Lung (tissue), 12 donors: ENCODE data around the gene STIMATE. TPM values are rescaled to one million over a fixed set of nuclear protein-coding genes. Genes with fewer than 3 reads are reported as not detected.

Source experiments
- ATAC-seq: fragments of 200-7000 bp; cut with Tn5 transposase; one replicate; pipeline ENCODE4 v1.9.1; 2020; ENCODE audit warnings: moderate number of reproducible peaks; ENCODE audit not compliant: insufficient read depth, low FRiP score
- DNase-seq, 3 donors: peaks; one replicate each; pipeline ENCODE4 v3.0.0-alpha.2; 2013 to 2017
- H3K27ac ChIP-seq, 2 donors: one replicate each; pipeline ENCODE4 v1.5.1; 2013; ENCODE audit warnings: mild to moderate bottlenecking in 2 of 2, moderate library complexity in 2 of 2, control low read depth in 1 of 2, inconsistent platforms in 1 of 2, low read depth in 1 of 2, low read length in 1 of 2
- H3K27me3 ChIP-seq, 3 donors: one replicate each; pipeline ENCODE4 v1.5.1; 2013; ENCODE audit warnings: low read length in 2 of 3; ENCODE audit not compliant: control insufficient read depth in 3 of 3, insufficient read depth in 3 of 3
- H3K36me3 ChIP-seq, 4 donors: one replicate each; pipeline ENCODE4 v1.5.1; 2013; ENCODE audit warnings: low read length in 4 of 4, mild to moderate bottlenecking in 1 of 4, moderate library complexity in 1 of 4; ENCODE audit not compliant: control insufficient read depth in 4 of 4, insufficient read depth in 4 of 4
- H3K4me1 ChIP-seq, 5 donors: one replicate each; pipeline ENCODE4 v1.5.1; 2013; ENCODE audit warnings: low read length in 5 of 5, mild to moderate bottlenecking in 2 of 5, moderate library complexity in 1 of 5; ENCODE audit not compliant: control insufficient read depth in 5 of 5, insufficient read depth in 5 of 5
- H3K4me3 ChIP-seq: one replicate; pipeline ENCODE4 v1.5.1; 2013; ENCODE audit warnings: mild to moderate bottlenecking, control low read depth, moderate library complexity
- H3K9ac ChIP-seq, 2 donors: one replicate each; pipeline ENCODE4 v1.5.1; 2013; ENCODE audit warnings: low read length in 2 of 2, control low read depth in 1 of 2; ENCODE audit not compliant: insufficient read depth in 1 of 2
- H3K9me3 ChIP-seq, 4 donors: one replicate each; pipeline ENCODE4 v1.5.1; 2013; ENCODE audit warnings: low read length in 3 of 4, mild to moderate bottlenecking in 1 of 4, moderate library complexity in 1 of 4; ENCODE audit not compliant: control insufficient read depth in 4 of 4, insufficient read depth in 3 of 4
- CTCF ChIP-seq: IDR thresholded peaks from 2 replicates; pipeline ENCODE4 v1.5.1; 2012; ENCODE audit warnings: mild to moderate bottlenecking; ENCODE audit errors: control extremely low read depth, extremely low read depth
- WGBS, 2 donors: extraction: QIAGEN DNeasy Blood & Tissue Kit; methylation state at CpG; one replicate each; pipeline ENCODE4 v1.1.7; 2013; 5-methylcytosine and 5-hydroxymethylcytosine counted together
- polyA plus RNA-seq, 2 donors: library from polyadenylated mRNA; stranded (reverse); fragments of 200-250 nt; gene quantifications; one replicate each; pipeline ENCODE4 v1.2.1, GENCODE V29; 2013
- total RNA-seq, 2 donors: library from RNA; depleted of rRNA in 1 of 2; stranded (reverse); fragments of >200 nt in 1 of 2; gene quantifications; one replicate each; pipeline ENCODE4 v1.2.1, GENCODE V29; 2014 to 2021
- donor health status: control.
- donor health status: control.
- donor health status: Bipolar disorder and iron deficiency.
- donor health status: healthy.
- donor health status: DM: yes; HTN: yes; CAD: no.

Gene STIMATE
- total and polyA plus RNA-seq, 4 donors, result 18.6 to 62.5 (median 20.5) TPM

GRCh38 chr3:52873433-52874159, 23.8 kb downstream of the STIMATE start:
- Histone ChIP-seq H3K27me3 (no peaks in the 10 kb centered on the region), H3K4me3 (no peak overlapping the region), H3K9me3 (no peaks in the 10 kb centered on the region), H3K4me1 (peaks cover 0 to 2% (median 0%) of the 10 kb centered on the region in 5 donors), H3K36me3 (peaks cover 0 to 2% (median 0%) of the 10 kb centered on the region in 4 donors), H3K9ac (no peak overlapping the region), H3K27ac (no peak overlapping the region)
- ATAC-seq (no peak), DNase-seq (no peak)
- WGBS, 2 donors, result 57 to 62% methylated on average over 8 of the region's 8 CpGs
- TF ChIP-seq CTCF, result no peak

GRCh38 chr3:52872245-52872644, 25.1 kb downstream of the STIMATE start:
- 40 to 74% methylated on average over 3 of the region's 3 CpGs for WGBS, 2 donors
- H3K27me3 ChIP-seq, result no peaks in the 10 kb centered on the region
- DNase-seq, result no peak
- ATAC-seq, result no peak
- no peak overlapping the region for H3K9ac ChIP-seq
- no peak overlapping the region for H3K4me3 ChIP-seq
- H3K4me1 ChIP-seq, result peaks cover 0 to 2% (median 0%) of the 10 kb centered on the region in 5 donors
- TF ChIP-seq CTCF, result no peak
- no peaks in the 10 kb centered on the region for H3K9me3 ChIP-seq
- H3K36me3 ChIP-seq, result peaks cover 0 to 2% (median 0%) of the 10 kb centered on the region in 4 donors
- no peak overlapping the region for H3K27ac ChIP-seq

- Histone ChIP-seq H3K27me3 (no peaks in the 10 kb centered on the region), H3K9me3 (no peaks in the 10 kb centered on the region), H3K4me3 (no peak overlapping the region), H3K36me3 (peaks cover 0 to 2% (median 0%) of the 10 kb centered on the region in 4 donors), H3K27ac (no peak overlapping the region), H3K9ac (no peak overlapping the region), H3K4me1 (peaks cover 0 to 2% (median 0%) of the 10 kb centered on the region in 5 donors)
- ATAC-seq, result no peak
- 74 to 77% methylated on average over 9 of the region's 9 CpGs for WGBS, 2 donors
- no peak for DNase-seq
- TF ChIP-seq CTCF, result no peak
Measured at GRCh38 chr3:52871761-52872160, 25.6 kb downstream of the STIMATE start.
